ENCODE measurements around the gene OLFML3. TPM values are rescaled to one million over a fixed set of nuclear protein-coding genes. Genes with fewer than 3 reads are reported as not detected.

Gene OLFML3
- total and polyA plus RNA-seq, 2 donors (not counting 3 experiments of a cell fraction or from before 2014, with no cell fraction given), result 3.4 to 3.9 TPM

- DNase-seq (ENCODE audit: low read depth, low spot score) (no peak), FAIRE-seq (no peak)
- no peak overlapping the region for H3K4me2 ChIP-seq (ENCODE audit: insufficient read depth, low read length)
Observed at GRCh38 chr1:113980110-113980509, 836 bp downstream of the OLFML3 start.

More at GRCh38 chr1:113980110-113980509, 836 bp downstream of the OLFML3 start:
- BruUV-seq (replicated peaks), result no TSS peak
- H3K27ac ChIP-seq (ENCODE audit: insufficient read depth, low read depth, low read length), result no peak overlapping the region
- POLR2A ChIA-PET, result no interaction called here
- no peaks in the 10 kb centered on the region for H3K27me3 ChIP-seq (ENCODE audit: control insufficient read depth in 2 of 2, insufficient read depth in 2 of 2, low read length in 2 of 2)
- peaks cover 56% of the 10 kb centered on the region for H3K4me1 ChIP-seq (ENCODE audit: control insufficient read depth, extremely low read depth, insufficient read depth, low read length)
- no peak overlapping the region for H3K9ac ChIP-seq (replicated peaks; ENCODE audit: extremely low read depth, insufficient read depth, low read length)
- no peak overlapping the region for H3K4me3 ChIP-seq (replicated peaks in 1 of 3; ENCODE audit: insufficient read depth in 1 of 3, low read depth in 1 of 3, low read length in 3 of 3)
- TF ChIP-seq MYC (IDR thresholded peaks at IDR 0.05; ENCODE audit: low read depth, low read length) (no peak), FOS (IDR thresholded peaks at IDR 0.05; ENCODE audit: borderline replicate concordance, insufficient read depth, low read length) (no peak), POLR2AphosphoS5 (IDR thresholded peaks at IDR 0.05; ENCODE audit: insufficient read depth, low read depth, low read length) (no peak), JUN (IDR thresholded peaks at IDR 0.05; ENCODE audit: borderline replicate concordance, insufficient read depth, insufficient read length, low read depth) (no peak), EZH2 (IDR thresholded peaks at IDR 0.05; ENCODE audit: borderline replicate concordance, low read depth, low read length, severe bottlenecking) (no peak), POLR2A (IDR thresholded peaks at IDR 0.05; ENCODE audit: low read depth, low read length) (no peak), GATA2 (IDR thresholded peaks at IDR 0.05; ENCODE audit: insufficient read depth, insufficient read length, low read depth, low read length) (no peak), MAX (IDR thresholded peaks at IDR 0.05; ENCODE audit: insufficient read depth, insufficient read length) (no peak)
- TF ChIP-seq, protein P1, sequence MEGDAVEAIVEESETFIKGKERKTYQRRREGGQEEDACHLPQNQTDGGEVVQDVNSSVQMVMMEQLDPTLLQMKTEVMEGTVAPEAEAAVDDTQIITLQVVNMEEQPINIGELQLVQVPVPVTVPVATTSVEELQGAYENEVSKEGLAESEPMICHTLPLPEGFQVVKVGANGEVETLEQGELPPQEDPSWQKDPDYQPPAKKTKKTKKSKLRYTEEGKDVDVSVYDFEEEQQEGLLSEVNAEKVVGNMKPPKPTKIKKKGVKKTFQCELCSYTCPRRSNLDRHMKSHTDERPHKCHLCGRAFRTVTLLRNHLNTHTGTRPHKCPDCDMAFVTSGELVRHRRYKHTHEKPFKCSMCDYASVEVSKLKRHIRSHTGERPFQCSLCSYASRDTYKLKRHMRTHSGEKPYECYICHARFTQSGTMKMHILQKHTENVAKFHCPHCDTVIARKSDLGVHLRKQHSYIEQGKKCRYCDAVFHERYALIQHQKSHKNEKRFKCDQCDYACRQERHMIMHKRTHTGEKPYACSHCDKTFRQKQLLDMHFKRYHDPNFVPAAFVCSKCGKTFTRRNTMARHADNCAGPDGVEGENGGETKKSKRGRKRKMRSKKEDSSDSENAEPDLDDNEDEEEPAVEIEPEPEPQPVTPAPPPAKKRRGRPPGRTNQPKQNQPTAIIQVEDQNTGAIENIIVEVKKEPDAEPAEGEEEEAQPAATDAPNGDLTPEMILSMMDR (IDR thresholded peaks at IDR 0.05; ENCODE audit: extremely low read depth in 1 of 2, insufficient read depth in 1 of 2, low read depth in 1 of 2, low read length in 2 of 2), result no peak
- peaks cover 0 to under 1% of the 10 kb centered on the region in 2 experiments for H3K36me3 ChIP-seq (ENCODE audit: control insufficient read depth in 2 of 2, extremely low read depth in 1 of 2, insufficient read depth in 2 of 2, low read length in 2 of 2)
- CTCF ChIA-PET, result interaction anchor here (0.7 to 7.1 kb wide), 11 partner anchors 51 to 1077 kb away, joined by 3 to 271 read pairs (median 5); partner anchors contain the start of gene HIPK1
- intact Hi-C loops (cut with micrococcal nuclease) (no loop called here), dilution Hi-C loops (cut with MboI; ENCODE audit: extremely low pct_ligation_motif_present, low sequenced_read_pairs) (no loop called here)
- H4K20me1 ChIP-seq (replicated peaks; ENCODE audit: control insufficient read depth, extremely low read depth, insufficient read depth, low read length), result no peaks in the 10 kb centered on the region
- no peaks in the 10 kb centered on the region for H3K9me3 ChIP-seq (replicated peaks; ENCODE audit: control insufficient read depth, insufficient read depth, low read length)
- no peak overlapping the region for H2AFZ ChIP-seq (ENCODE audit: low read depth, low read length)
- H3K9me1 ChIP-seq (replicated peaks; ENCODE audit: control insufficient read depth, extremely low read depth, insufficient read depth, low read length), result no peaks in the 10 kb centered on the region
- H3K79me2 ChIP-seq (ENCODE audit: control insufficient read depth, insufficient read depth, low read length), result no peaks in the 10 kb centered on the region
